Activated CD8-positive, alpha-beta memory T cell treated with anti-CD3 and anti-CD28 coated beads, Interleukin-2, amount 50 U/mL, for 4 hours (primary cell): ENCODE measurements around the gene FCN1.

Source experiments
- DNase-seq: peaks from one replicate; pipeline ENCODE4 v3.0.0-alpha.2; 2020

FCN1 gene

GRCh38 chr9:134913041-134913712, 4.5 kb downstream of the FCN1 start:
- DNase-seq: no peak

GRCh38 chr9:134912126-134912840, 5.4 kb downstream of the FCN1 start:
- no peak for DNase-seq

GRCh38 chr9:134909511-134910481, 7.9 kb downstream of the FCN1 start:
- DNase-seq: no peak

- no peak for DNase-seq
Observed at GRCh38 chr9:134908524-134909309, 9.0 kb downstream of the FCN1 start.

- no peak for DNase-seq
Observed at GRCh38 chr9:134902936-134903335, 14.8 kb downstream of the FCN1 start.

- DNase-seq: no peak
Observed at GRCh38 chr9:134899818-134900217, 17.9 kb downstream of the FCN1 start.

GRCh38 chr9:134899168-134899567, 18.5 kb downstream of the FCN1 start:
- no peak for DNase-seq

GRCh38 chr9:134898319-134898718, 19.4 kb downstream of the FCN1 start:
- no peak for DNase-seq

- no peak for DNase-seq
Observed at GRCh38 chr9:134897584-134898170, 20.0 kb downstream of the FCN1 start.

- no peak for DNase-seq
Observed at GRCh38 chr9:134896834-134897583, 20.7 kb downstream of the FCN1 start.

- DNase-seq: no peak
Observed at GRCh38 chr9:134895908-134896833, 21.5 kb downstream of the FCN1 start.

- no peak for DNase-seq
Observed at GRCh38 chr9:134895567-134895907, 22.2 kb downstream of the FCN1 start.

- DNase-seq: no peak
Observed at GRCh38 chr9:134895097-134895496, 22.6 kb downstream of the FCN1 start.

- no peak for DNase-seq
Observed at GRCh38 chr9:134894136-134894860, 23.4 kb downstream of the FCN1 start.

GRCh38 chr9:134892820-134893420, 24.8 kb downstream of the FCN1 start:
- no peak for DNase-seq

- DNase-seq: no peak
Observed at GRCh38 chr9:134892221-134892620, 25.5 kb downstream of the FCN1 start.

- DNase-seq: no peak
Observed at GRCh38 chr9:134891713-134892112, 26.0 kb downstream of the FCN1 start.

GRCh38 chr9:134891053-134891452, 26.7 kb downstream of the FCN1 start:
- no peak for DNase-seq

- DNase-seq: no peak
Observed at GRCh38 chr9:134890155-134890495, 27.6 kb downstream of the FCN1 start.
